Thymus (tissue), 11 donors: ENCODE measurements around the gene CCDC38. TPM values are rescaled to one million over a fixed set of nuclear protein-coding genes. Genes with fewer than 3 reads are reported as not detected.

Experiments
- DNase-seq, 9 donors: peaks; one replicate each; pipeline ENCODE4 v3.0.0-alpha.2; 2013; ENCODE audit warnings: low spot score in 9 of 9, low read depth in 6 of 9, missing footprints in 1 of 9
- H3K27ac ChIP-seq, 2 donors: one replicate each; pipeline ENCODE4 v1.5.1; 2013; ENCODE audit warnings: control low read depth in 1 of 2, low read depth in 1 of 2, low read length in 1 of 2, mild to moderate bottlenecking in 1 of 2, moderate library complexity in 1 of 2
- H3K27me3 ChIP-seq, 2 donors: one replicate each; pipeline ENCODE4 v1.5.1; 2013; ENCODE audit warnings: low read length in 1 of 2; ENCODE audit not compliant: control insufficient read depth in 2 of 2, insufficient read depth in 1 of 2
- H3K36me3 ChIP-seq, 2 donors: one replicate each; pipeline ENCODE4 v1.5.1; 2013; ENCODE audit warnings: low read length in 1 of 2, mild to moderate bottlenecking in 1 of 2, moderate library complexity in 1 of 2; ENCODE audit not compliant: control insufficient read depth in 2 of 2, insufficient read depth in 2 of 2
- H3K4me1 ChIP-seq, 2 donors: one replicate each; pipeline ENCODE4 v1.5.1; 2013; ENCODE audit warnings: low read length in 2 of 2; ENCODE audit not compliant: control insufficient read depth in 2 of 2, insufficient read depth in 2 of 2
- H3K4me3 ChIP-seq, 2 donors: one replicate each; pipeline ENCODE4 v1.5.1; 2013; ENCODE audit warnings: low read length in 2 of 2, control low read depth in 1 of 2, mild to moderate bottlenecking in 1 of 2
- H3K9me3 ChIP-seq, 2 donors: one replicate each; pipeline ENCODE4 v1.5.1; 2013; ENCODE audit warnings: low read length in 1 of 2, mild to moderate bottlenecking in 1 of 2; ENCODE audit not compliant: control insufficient read depth in 2 of 2, insufficient read depth in 1 of 2
- WGBS: extraction: QIAGEN DNeasy Blood & Tissue Kit; methylation state at CpG from one replicate; pipeline ENCODE4 v1.1.7; 2013; 5-methylcytosine and 5-hydroxymethylcytosine counted together
- polyA plus RNA-seq: library from polyadenylated mRNA; stranded (reverse); fragments of 200-250 nt; gene quantifications from one replicate; pipeline ENCODE4 v1.2.3, GENCODE V29; 2013
- total RNA-seq: library from RNA; stranded (reverse); fragments of 120-200 nt; gene quantifications from one replicate; pipeline ENCODE4 v1.2.4, GENCODE V29; 2013
- donor health status: healthy.

CCDC38 gene
- total and polyA plus RNA-seq, 2 donors = 0.05 to 0.07 TPM

- no peak for DNase-seq
- Histone ChIP-seq H3K4me3 (no peak overlapping the region), H3K36me3 (no peaks in the 10 kb centered on the region), H3K27ac (no peak overlapping the region), H3K4me1 (no peaks in the 10 kb centered on the region), H3K27me3 (peaks cover 0 to 6% of the 10 kb centered on the region in 2 donors), H3K9me3 (no peaks in the 10 kb centered on the region)
- WGBS = 26% methylated on average over 11 of the region's 11 CpGs
Observed at GRCh38 chr12:95838125-95838524, 104.3 kb downstream of the CCDC38 start.

- 75% methylated on average over 10 of the region's 10 CpGs for WGBS
- Histone ChIP-seq H3K9me3 (no peaks in the 10 kb centered on the region), H3K4me1 (no peaks in the 10 kb centered on the region), H3K27me3 (peaks cover 0 to 6% of the 10 kb centered on the region in 2 donors), H3K4me3 (no peak overlapping the region), H3K36me3 (no peaks in the 10 kb centered on the region), H3K27ac (no peak overlapping the region)
- DNase-seq = no peak
Observed at GRCh38 chr12:95837240-95838038, 105.0 kb downstream of the CCDC38 start.

- Histone ChIP-seq H3K36me3 (no peaks in the 10 kb centered on the region), H3K9me3 (no peaks in the 10 kb centered on the region), H3K4me3 (no peak overlapping the region), H3K27ac (no peak overlapping the region), H3K4me1 (no peaks in the 10 kb centered on the region), H3K27me3 (peaks cover 0 to 6% of the 10 kb centered on the region in 2 donors)
- 43% methylated on average over 1 of the region's 1 CpG for WGBS
- DNase-seq = no peak
Observed at GRCh38 chr12:95836630-95837239, 105.7 kb downstream of the CCDC38 start.

GRCh38 chr12:95836185-95836609 lies 106.2 kb downstream of the CCDC38 start:
- WGBS = 77% methylated on average over 3 of the region's 3 CpGs
- H3K27me3 ChIP-seq = peaks cover 0 to 6% of the 10 kb centered on the region in 2 donors
- no peaks in the 10 kb centered on the region for H3K36me3 ChIP-seq
- no peak overlapping the region for H3K4me3 ChIP-seq
- no peak overlapping the region for H3K27ac ChIP-seq
- H3K4me1 ChIP-seq = no peaks in the 10 kb centered on the region
- no peaks in the 10 kb centered on the region for H3K9me3 ChIP-seq
- no peak for DNase-seq

- H3K27me3 ChIP-seq = peaks cover 0 to 6% of the 10 kb centered on the region in 2 donors
- no peaks in the 10 kb centered on the region for H3K4me1 ChIP-seq
- DNase-seq = no peak
- 95% methylated on average over 1 of the region's 1 CpG for WGBS
- no peak overlapping the region for H3K4me3 ChIP-seq
- H3K9me3 ChIP-seq = no peaks in the 10 kb centered on the region
- H3K27ac ChIP-seq = no peak overlapping the region
- H3K36me3 ChIP-seq = no peaks in the 10 kb centered on the region
Observed at GRCh38 chr12:95834572-95834971, 107.8 kb downstream of the CCDC38 start.

- H3K36me3 ChIP-seq = no peaks in the 10 kb centered on the region
- 93% methylated on average over 2 of the region's 2 CpGs for WGBS
- H3K4me3 ChIP-seq = no peak overlapping the region
- DNase-seq = no peak
- H3K27ac ChIP-seq = no peak overlapping the region
- H3K27me3 ChIP-seq = no peaks in the 10 kb centered on the region
- no peaks in the 10 kb centered on the region for H3K4me1 ChIP-seq
- H3K9me3 ChIP-seq = no peaks in the 10 kb centered on the region
Observed at GRCh38 chr12:95830335-95831089, 111.9 kb downstream of the CCDC38 start.

- no peak for DNase-seq
- no peaks in the 10 kb centered on the region for H3K4me1 ChIP-seq
- no peaks in the 10 kb centered on the region for H3K36me3 ChIP-seq
- H3K27me3 ChIP-seq = no peaks in the 10 kb centered on the region
- no peaks in the 10 kb centered on the region for H3K9me3 ChIP-seq
- H3K27ac ChIP-seq = no peak overlapping the region
- H3K4me3 ChIP-seq = no peak overlapping the region
Observed at GRCh38 chr12:95829395-95829794, 113.0 kb downstream of the CCDC38 start.

- H3K4me1 ChIP-seq = no peaks in the 10 kb centered on the region
- H3K27ac ChIP-seq = no peak overlapping the region
- H3K4me3 ChIP-seq = no peak overlapping the region
- 4% methylated on average over 1 of the region's 1 CpG for WGBS
- no peaks in the 10 kb centered on the region for H3K9me3 ChIP-seq
- H3K27me3 ChIP-seq = no peaks in the 10 kb centered on the region
- no peaks in the 10 kb centered on the region for H3K36me3 ChIP-seq
- no peak for DNase-seq
Observed at GRCh38 chr12:95820096-95820703, 122.2 kb downstream of the CCDC38 start.
